IMR-90 (cell line): ENCODE measurements around the gene PLXNA4. TPM values are rescaled to one million over a fixed set of nuclear protein-coding genes. Genes with fewer than 3 reads are reported as not detected.

ENCODE experiments used
- ATAC-seq: fragments of 200-7000 bp; cut with Tn5 transposase; 2 replicates; pipeline ENCODE4 v1.9.1; 2020; ENCODE audit warnings: low read depth, mild to moderate bottlenecking, moderate library complexity
- BruUV-seq: library from RNA; stranded (reverse); fragments of 400-500 nt; replicated peaks from 2 replicates; lab custom pipeline; 2021; lab: Mats Ljungman, UMichigan
- CTCF ChIA-PET: fragments of 300-600 bp; formaldehyde crosslinking; extraction: SDS; loops from one replicate; lab custom pipeline; 2021; ENCODE audit warnings: antibody characterized with exemption; lab: Yijun Ruan, JAX
- POLR2A ChIA-PET: fragments of 300-600 bp; sonication (Branson Sonifier 250); formaldehyde crosslinking; loops from one replicate; lab custom pipeline; 2022; ENCODE audit warnings: antibody characterized with exemption; ENCODE audit not compliant: unreplicated experiment; lab: Charles Lee
- DNase-seq: peaks from one replicate; pipeline ENCODE4 v3.0.0; 2013
- H2AFZ ChIP-seq: replicated peaks from 2 replicates; pipeline ENCODE3; 2013; ENCODE audit warnings: low read length, mild to moderate bottlenecking; ENCODE audit not compliant: poor library complexity
- H2AK5ac ChIP-seq: 2 replicates; pipeline ENCODE4 v1.6.1; 2013; ENCODE audit warnings: low read depth, low read length, inconsistent platforms
- H2AK9ac ChIP-seq: replicated peaks from 2 replicates; pipeline ENCODE3; 2013; ENCODE audit warnings: mild to moderate bottlenecking, low read depth, low read length, moderate library complexity; ENCODE audit not compliant: poor library complexity
- H2BK120ac ChIP-seq: 2 replicates; pipeline ENCODE4 v1.6.1; 2013; ENCODE audit warnings: low read depth, low read length, inconsistent platforms
- H2BK15ac ChIP-seq: 3 replicates; pipeline ENCODE4 v1.6.1; 2013; ENCODE audit warnings: low read depth, low read length, inconsistent platforms
- H2BK20ac ChIP-seq: 2 replicates; pipeline ENCODE4 v1.6.1; 2013; ENCODE audit warnings: low read depth, mild to moderate bottlenecking, inconsistent platforms, low read length, moderate library complexity
- H2BK5ac ChIP-seq: 2 replicates; pipeline ENCODE4 v1.6.1; 2013; ENCODE audit warnings: mild to moderate bottlenecking, low read depth, low read length, inconsistent platforms; ENCODE audit not compliant: poor library complexity, severe bottlenecking
- H3K14ac ChIP-seq: replicated peaks from 2 replicates; pipeline ENCODE4 v1.6.1; 2013; ENCODE audit warnings: low read depth, low read length, inconsistent platforms
- H3K18ac ChIP-seq: 2 replicates; pipeline ENCODE4 v1.6.1; 2013; ENCODE audit warnings: low read depth, low read length, control low read depth
- H3K23ac ChIP-seq: 2 replicates; pipeline ENCODE4 v1.6.1; 2013; ENCODE audit warnings: low read depth, low read length, inconsistent platforms
- H3K27ac ChIP-seq: 2 replicates; pipeline ENCODE4 v1.5.1; 2013; ENCODE audit warnings: mild to moderate bottlenecking, control low read depth, low read length; ENCODE audit not compliant: insufficient read depth
- H3K27me3 ChIP-seq: 2 replicates; pipeline ENCODE4 v1.6.1; 2013; ENCODE audit warnings: low read length; ENCODE audit not compliant: control insufficient read depth, insufficient read depth
- H3K36me3 ChIP-seq: 2 replicates; pipeline ENCODE4 v1.6.1; 2013; ENCODE audit warnings: low read length, mixed read lengths; ENCODE audit not compliant: control insufficient read depth, insufficient read depth
- H3K4ac ChIP-seq: 2 replicates; pipeline ENCODE4 v1.6.1; 2013; ENCODE audit warnings: low read depth, low read length, inconsistent platforms
- H3K4me1 ChIP-seq: 2 replicates; pipeline ENCODE4 v1.6.1; 2013; ENCODE audit warnings: low read length, mixed read lengths; ENCODE audit not compliant: control insufficient read depth, insufficient read depth
- H3K4me2 ChIP-seq: 2 replicates; pipeline ENCODE4 v1.6.1; 2013; ENCODE audit warnings: low read depth, mild to moderate bottlenecking, control low read depth, low read length, moderate library complexity
- H3K4me3 ChIP-seq: 2 replicates; pipeline ENCODE4 v1.5.1; 2013; ENCODE audit warnings: low read depth, mild to moderate bottlenecking, control low read depth, low read length, moderate library complexity; ENCODE audit not compliant: insufficient read depth
- H3K56ac ChIP-seq: 2 replicates; pipeline ENCODE4 v1.6.1; 2013; ENCODE audit warnings: low read length, inconsistent platforms; ENCODE audit not compliant: insufficient read depth; ENCODE audit errors: extremely low read depth
- H3K79me1 ChIP-seq, 2 experiments: 2 replicates each; pipeline ENCODE4 v1.6.1; 2013; ENCODE audit warnings: low read length in 2 of 2, inconsistent platforms in 1 of 2, low read depth in 1 of 2
- H3K9ac ChIP-seq: 2 replicates; pipeline ENCODE4 v1.6.1; 2013; ENCODE audit warnings: low read depth, low read length, control low read depth
- H3K9me1 ChIP-seq: 2 replicates; pipeline ENCODE4 v1.6.1; 2013; ENCODE audit warnings: low read length, inconsistent platforms; ENCODE audit not compliant: insufficient read depth
- H3K9me3 ChIP-seq: 2 replicates; pipeline ENCODE4 v1.6.1; 2013; ENCODE audit warnings: low read length; ENCODE audit not compliant: control insufficient read depth, insufficient read depth
- H4K20me1 ChIP-seq: 2 replicates; pipeline ENCODE4 v1.6.1; 2013; ENCODE audit warnings: low read length, inconsistent platforms; ENCODE audit not compliant: insufficient read depth
- H4K5ac ChIP-seq: 2 replicates; pipeline ENCODE4 v1.6.1; 2013; ENCODE audit warnings: mild to moderate bottlenecking, low read depth, low read length, control low read depth
- H4K8ac ChIP-seq, 2 experiments: 2 replicates each; pipeline ENCODE4 v1.6.1; 2013; ENCODE audit warnings: low read depth in 2 of 2, low read length in 2 of 2, control low read depth in 1 of 2, inconsistent platforms in 1 of 2
- H4K91ac ChIP-seq: 2 replicates; pipeline ENCODE4 v1.6.1; 2013; ENCODE audit warnings: low read depth, low read length, inconsistent platforms; ENCODE audit not compliant: insufficient read depth
- CTCF ChIP-seq: conservative IDR thresholded peaks from 2 replicates; pipeline ENCODE4 v1.5.1; 2012; ENCODE audit warnings: mild to moderate bottlenecking, low read depth, low read length, improper control_type of control experiment
- ELK1 ChIP-seq: fragments of 150-350 bp; IDR thresholded peaks from 2 replicates; pipeline ENCODE4 v1.6.1; 2016; ENCODE audit warnings: low read depth, mild to moderate bottlenecking, low read length, moderate library complexity, borderline replicate concordance
- MXI1 ChIP-seq: IDR thresholded peaks from 2 replicates; pipeline ENCODE4 v1.6.1; 2012; ENCODE audit warnings: low read depth, mild to moderate bottlenecking, low read length, moderate library complexity, borderline replicate concordance
- NFE2L2 ChIP-seq: fragments of 150-350 bp; IDR thresholded peaks from 2 replicates; pipeline ENCODE4 v1.6.1; 2016; ENCODE audit warnings: low read depth, mild to moderate bottlenecking, low read length
- RAD21 ChIP-seq: IDR thresholded peaks from 2 replicates; pipeline ENCODE4 v1.6.1; 2012; ENCODE audit warnings: low read length, improper control_type of control experiment
- RCOR1 ChIP-seq: IDR thresholded peaks from 2 replicates; pipeline ENCODE4 v1.6.1; 2012; ENCODE audit warnings: mild to moderate bottlenecking, low read length, improper control_type of control experiment; ENCODE audit not compliant: insufficient replicate concordance
- USF2 ChIP-seq: fragments of 150-350 bp; IDR thresholded peaks from 2 replicates; pipeline ENCODE4 v1.6.1; 2017; ENCODE audit warnings: mild to moderate bottlenecking, antibody characterized with exemption, low read length, low read depth
- WGBS, 2 experiments: methylation state at CpG; one replicate each; pipeline versions ENCODE4 v1.1.5 to v1.1.7; 2013; ENCODE audit warnings: missing lambda C conversion rate in 2 of 2; ENCODE audit not compliant: insufficient read length in 1 of 2; ENCODE audit errors: extremely low coverage in 2 of 2; 5-methylcytosine and 5-hydroxymethylcytosine counted together
- dilution Hi-C: fragments of 300-500 bp; cut with HindIII; formaldehyde crosslinking; loops from one replicate; pipeline ENCODE4 v1.14.3; 2018; ENCODE audit warnings: low sequenced_read_pairs; ENCODE audit not compliant: unreplicated experiment
- in situ Hi-C: fragments of 300-500 bp; cut with MboI; formaldehyde crosslinking; loops from 3 replicates; pipeline ENCODE4 v1.14.3; 2019; ENCODE audit warnings: low sequenced_read_pairs, inconsistent platforms, mixed read lengths
- intact Hi-C: fragments of 100-400 bp; cut with micrococcal nuclease; formaldehyde crosslinking; loops from 2 replicates; pipeline ENCODE4 v1.10.0; 2022
- polyA plus RNA-seq, 3 experiments: library from polyadenylated mRNA; depleted of rRNA; stranded (reverse); fragments of >200 nt; gene quantifications; 2 replicates each; pipeline ENCODE4 v1.2.3, GENCODE V29; 2012; ENCODE audit warnings: low replicate concordance in 1 of 3
- total RNA-seq: library from RNA; depleted of rRNA; stranded (reverse); fragments of >200 nt; gene quantifications from 2 replicates; pipeline ENCODE4 v1.2.3, GENCODE V29; 2012

PLXNA4 gene
- total and polyA plus RNA-seq, 2 of the 4 experiments (the other 2 are of a cell fraction): under 0.01 TPM

GRCh38 chr7:132440151-132440550, 136.1 kb downstream of the PLXNA4 start:
- Histone ChIP-seq H3K4me1 (no peaks in the 10 kb centered on the region), H3K14ac (no peak overlapping the region), H2BK5ac (no peak overlapping the region), H4K20me1 (no peaks in the 10 kb centered on the region), H3K4ac (no peak overlapping the region), H3K56ac (no peak overlapping the region), H3K36me3 (no peaks in the 10 kb centered on the region), H3K18ac (no peak overlapping the region), H2BK15ac (no peak overlapping the region), H4K5ac (no peak overlapping the region), H3K27ac (no peak overlapping the region), H3K23ac (no peak overlapping the region), H2BK20ac (no peak overlapping the region), H3K79me1 (no peaks in the 10 kb centered on the region), H4K91ac (no peak overlapping the region), H3K27me3 (no peaks in the 10 kb centered on the region), H2AK9ac (no peak overlapping the region), H3K9me3 (no peaks in the 10 kb centered on the region), H3K4me3 (no peak overlapping the region), H2AK5ac (no peak overlapping the region), H2AFZ (no peak overlapping the region), H4K8ac (no peak overlapping the region), H3K4me2 (no peak overlapping the region), H3K9ac (no peak overlapping the region), H3K9me1 (no peaks in the 10 kb centered on the region), H2BK120ac (no peak overlapping the region)
- ChIA-PET CTCF (no interaction called here), POLR2A (no interaction called here)
- dilution Hi-C loops (no loop called here), in situ Hi-C loops (no loop called here), intact Hi-C loops (no loop called here)
- WGBS, 2 experiments: 70% methylated on average over 2 of the region's 5 CpGs; no CpG with 5 or more reads in 1 of the 2 experiments
- ATAC-seq: no peak
- no TSS peak for BruUV-seq
- DNase-seq: no peak
- TF ChIP-seq RAD21 (no peak), RCOR1 (no peak), ELK1 (no peak), MXI1 (no peak), NFE2L2 (no peak), USF2 (no peak), CTCF (no peak)
